Gastroesophageal sphincter (tissue), 4 donors: Measurements from ENCODE around the gene DTX1. TPM values are rescaled to one million over a fixed set of nuclear protein-coding genes. Genes with fewer than 3 reads are reported as not detected.

Experiments used
- ATAC-seq: fragments of 150-250 bp; one replicate; pipeline ENCODE4 v1.9.1; 2016; ENCODE audit warnings: mild to moderate bottlenecking, moderate library complexity
- H3K27ac ChIP-seq, 4 donors: fragments of 200-600 bp; sonication (generic) in 3 of 4; 1 replicate in 3 of 4; 2 replicates in 1 of 4; pipeline ENCODE4 v1.5.1; 2016 to 2019
- H3K27me3 ChIP-seq: fragments of 200-600 bp; sonication (generic); one replicate; pipeline ENCODE4 v1.5.1; 2019
- H3K36me3 ChIP-seq, 2 donors: fragments of 200-600 bp; sonication (generic); one replicate each; pipeline ENCODE4 v1.5.1; 2019; ENCODE audit warnings: control low read depth in 1 of 2
- H3K4me1 ChIP-seq, 3 donors: fragments of 200-600 bp; sonication (generic); 1 replicate in 2 of 3; 2 replicates in 1 of 3; pipeline ENCODE4 v1.5.1; 2016 to 2019; ENCODE audit warnings: control low read depth in 2 of 3
- H3K4me3 ChIP-seq, 2 donors: fragments of 200-600 bp; sonication (generic); one replicate each; pipeline ENCODE4 v1.5.1; 2019; ENCODE audit warnings: mild to moderate bottlenecking in 1 of 2, moderate library complexity in 1 of 2
- H3K9me3 ChIP-seq, 3 donors: fragments of 200-600 bp; sonication (generic); one replicate each; pipeline ENCODE4 v1.5.1; 2017 to 2019; ENCODE audit warnings: control low read depth in 2 of 3
- CTCF ChIP-seq, 4 experiments: fragments of 200-600 bp in 2 of 4; fragments of 450-650 bp in 2 of 4; sonication (generic) in 1 of 4; IDR thresholded peaks; one replicate each; pipeline ENCODE4 v1.5.1; 2017 to 2019; ENCODE audit warnings: antibody characterized with exemption in 4 of 4, mild to moderate bottlenecking in 2 of 4, moderate library complexity in 2 of 4
- EP300 ChIP-seq: sonication (generic); formaldehyde crosslinking; IDR thresholded peaks from one replicate; pipeline ENCODE4 v1.6.1; 2017; ENCODE audit warnings: antibody characterized with exemption, mild to moderate bottlenecking
- POLR2A ChIP-seq, 2 donors: fragments of 450-650 bp; IDR thresholded peaks; one replicate each; pipeline ENCODE4 v1.6.1; 2017; ENCODE audit warnings: antibody characterized with exemption in 2 of 2, mild to moderate bottlenecking in 2 of 2, moderate library complexity in 1 of 2
- POLR2AphosphoS5 ChIP-seq: sonication (generic); formaldehyde crosslinking; IDR thresholded peaks from one replicate; pipeline ENCODE4 v1.6.1; 2017; ENCODE audit warnings: antibody characterized with exemption
- WGBS, 2 donors: methylation state at CpG; one replicate each; pipeline ENCODE4 v1.1.5; 2018; ENCODE audit warnings: low coverage in 1 of 2; 5-methylcytosine and 5-hydroxymethylcytosine counted together
- total RNA-seq, 4 donors: library from RNA; depleted of rRNA; stranded (reverse); fragments of >200 nt; gene quantifications; one replicate each; pipeline ENCODE4 v1.1.0, GENCODE V29; 2016

The DTX1 gene
- total RNA-seq, 4 donors from 2014 or later = 2.3 to 9.5 (median 5.3) TPM

- ATAC-seq = no peak
- TF ChIP-seq CTCF (IDR thresholded peaks at IDR 0.05) (no peak), POLR2AphosphoS5 (no peak), POLR2A (IDR thresholded peaks at IDR 0.05) (no peak), EP300 (no peak)
- no peak overlapping the region for H3K4me3 ChIP-seq
- H3K36me3 ChIP-seq = no peaks in the 10 kb centered on the region
- H3K9me3 ChIP-seq = no peaks in the 10 kb centered on the region
- 40 to 51% methylated on average over 3 to 5 of the region's 7 CpGs for WGBS, 2 donors
- no peak overlapping the region for H3K27ac ChIP-seq
- peaks cover 48% of the 10 kb centered on the region for H3K27me3 ChIP-seq
- no peaks in the 10 kb centered on the region for H3K4me1 ChIP-seq
These were observed 53.5 kb downstream of the DTX1 start for GRCh38 chr12:113109872-113110599.

- no peak for TF ChIP-seq CTCF (IDR thresholded peaks at IDR 0.05)
- TF ChIP-seq POLR2AphosphoS5 = no peak
- TF ChIP-seq EP300 = no peak
- TF ChIP-seq POLR2A (IDR thresholded peaks at IDR 0.05) = no peak
- no peaks in the 10 kb centered on the region for H3K36me3 ChIP-seq
- H3K4me3 ChIP-seq = no peak overlapping the region
- peaks cover 45% of the 10 kb centered on the region for H3K27me3 ChIP-seq
- no peaks in the 10 kb centered on the region for H3K9me3 ChIP-seq
- no peak for ATAC-seq
- no peaks in the 10 kb centered on the region for H3K4me1 ChIP-seq
- WGBS, 2 donors = 83 to 89% methylated on average over 3 of the region's 3 CpGs
- H3K27ac ChIP-seq = no peak overlapping the region
These were observed 54.7 kb downstream of the DTX1 start for GRCh38 chr12:113111247-113111646.

GRCh38 chr12:113112043-113112899 lies 55.7 kb downstream of the DTX1 start:
- Histone ChIP-seq H3K9me3 (no peaks in the 10 kb centered on the region), H3K36me3 (no peaks in the 10 kb centered on the region), H3K27ac (no peak overlapping the region), H3K4me3 (no peak overlapping the region), H3K4me1 (no peaks in the 10 kb centered on the region), H3K27me3 (peaks cover 49% of the 10 kb centered on the region)
- WGBS, 2 donors = 43 to 75% methylated on average over 11 to 15 of the region's 39 CpGs
- ATAC-seq = no peak
- TF ChIP-seq EP300 (no peak), POLR2AphosphoS5 (no peak), POLR2A (IDR thresholded peaks at IDR 0.05) (no peak), CTCF (IDR thresholded peaks at IDR 0.05) (no peak)

GRCh38 chr12:113113397-113113796 lies 56.9 kb downstream of the DTX1 start:
- no peak overlapping the region for H3K4me3 ChIP-seq
- H3K27ac ChIP-seq = no peak overlapping the region
- ATAC-seq = no peak
- no peaks in the 10 kb centered on the region for H3K4me1 ChIP-seq
- H3K9me3 ChIP-seq = no peaks in the 10 kb centered on the region
- H3K36me3 ChIP-seq = no peaks in the 10 kb centered on the region
- 57 to 67% methylated on average over 1 of the region's 2 CpGs for WGBS, 2 donors
- peaks cover 50% of the 10 kb centered on the region for H3K27me3 ChIP-seq
- no peak for TF ChIP-seq POLR2AphosphoS5
- no peak for TF ChIP-seq POLR2A (IDR thresholded peaks at IDR 0.05)
- TF ChIP-seq EP300 = no peak
- TF ChIP-seq CTCF (IDR thresholded peaks at IDR 0.05) = no peak
